ENCODE data around the gene ABHD8.

ABHD8 gene

DNA sequence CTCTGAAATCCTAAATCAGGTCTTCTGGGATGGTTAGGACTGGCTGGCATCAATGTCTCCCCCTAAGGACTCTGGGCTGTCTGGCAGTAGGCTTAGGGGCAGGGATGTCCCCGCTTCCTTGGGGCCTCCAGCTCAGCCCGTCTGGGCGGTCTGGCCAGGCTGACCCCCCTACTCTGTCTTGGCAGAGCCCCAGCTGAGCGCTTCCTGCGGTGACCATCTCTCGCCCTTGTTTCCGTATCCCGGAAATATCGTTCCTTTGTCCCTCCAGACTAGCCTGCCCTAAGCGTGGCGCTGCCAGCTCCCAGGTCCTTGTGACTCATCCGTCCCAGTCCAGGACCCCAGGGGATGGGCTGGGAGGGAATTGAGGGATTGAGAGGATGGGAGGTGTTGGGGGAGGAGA is 45.5 kb upstream of the ABHD8 start:
- H3K4me2 ChIP-seq (ENCODE audit: low read depth, low read length, poor library complexity, severe bottlenecking), result no peak overlapping the region

DNA sequence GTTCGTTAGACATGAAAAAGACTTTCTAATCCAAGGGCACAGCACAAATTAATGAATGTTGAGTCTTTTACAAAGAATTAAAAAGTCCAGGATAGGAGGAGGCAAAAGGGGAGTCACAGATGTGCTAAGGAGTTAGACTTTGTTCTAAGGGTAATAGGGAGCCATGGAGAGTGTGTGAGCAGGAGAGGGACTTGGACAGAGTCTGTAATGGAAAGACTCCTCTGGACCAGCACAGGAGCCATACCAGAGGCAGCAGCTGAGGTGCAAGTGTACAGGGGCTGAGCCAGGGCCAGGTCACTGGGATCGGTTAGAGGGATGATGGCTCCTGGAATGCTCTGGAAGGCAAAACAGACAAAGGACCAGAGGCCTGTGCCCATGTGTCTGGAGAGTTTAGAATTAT is 44.7 kb upstream of the ABHD8 start:
- no peaks in the 10 kb centered on the region for H3K9me3 ChIP-seq (ENCODE audit: insufficient read depth, low read depth, low read length)
- no peaks in the 10 kb centered on the region for H3F3A ChIP-seq (ENCODE audit: low read depth)
- H4K20me1 ChIP-seq (ENCODE audit: insufficient read depth, low read length, poor library complexity, severe bottlenecking), result no peaks in the 10 kb centered on the region
- H3K27me3 ChIP-seq (ENCODE audit: insufficient read depth, low read length, poor library complexity, severe bottlenecking), result no peaks in the 10 kb centered on the region
- H3K4me2 ChIP-seq (ENCODE audit: low read depth, low read length, poor library complexity, severe bottlenecking), result no peak overlapping the region
- no peaks in the 10 kb centered on the region for H3K79me2 ChIP-seq (ENCODE audit: insufficient read depth, low read length)
- no peak overlapping the region for H2AFZ ChIP-seq (ENCODE audit: low read length)
- no peaks in the 10 kb centered on the region for H3K36me3 ChIP-seq (ENCODE audit: insufficient read depth, low read length)
- no peak overlapping the region for H3K9ac ChIP-seq (ENCODE audit: low read depth, low read length, poor library complexity, severe bottlenecking)
- peaks cover 3% of the 10 kb centered on the region for H3K4me1 ChIP-seq (ENCODE audit: insufficient read depth, low read length, poor library complexity, severe bottlenecking)
- TF ChIP-seq, protein P1, sequence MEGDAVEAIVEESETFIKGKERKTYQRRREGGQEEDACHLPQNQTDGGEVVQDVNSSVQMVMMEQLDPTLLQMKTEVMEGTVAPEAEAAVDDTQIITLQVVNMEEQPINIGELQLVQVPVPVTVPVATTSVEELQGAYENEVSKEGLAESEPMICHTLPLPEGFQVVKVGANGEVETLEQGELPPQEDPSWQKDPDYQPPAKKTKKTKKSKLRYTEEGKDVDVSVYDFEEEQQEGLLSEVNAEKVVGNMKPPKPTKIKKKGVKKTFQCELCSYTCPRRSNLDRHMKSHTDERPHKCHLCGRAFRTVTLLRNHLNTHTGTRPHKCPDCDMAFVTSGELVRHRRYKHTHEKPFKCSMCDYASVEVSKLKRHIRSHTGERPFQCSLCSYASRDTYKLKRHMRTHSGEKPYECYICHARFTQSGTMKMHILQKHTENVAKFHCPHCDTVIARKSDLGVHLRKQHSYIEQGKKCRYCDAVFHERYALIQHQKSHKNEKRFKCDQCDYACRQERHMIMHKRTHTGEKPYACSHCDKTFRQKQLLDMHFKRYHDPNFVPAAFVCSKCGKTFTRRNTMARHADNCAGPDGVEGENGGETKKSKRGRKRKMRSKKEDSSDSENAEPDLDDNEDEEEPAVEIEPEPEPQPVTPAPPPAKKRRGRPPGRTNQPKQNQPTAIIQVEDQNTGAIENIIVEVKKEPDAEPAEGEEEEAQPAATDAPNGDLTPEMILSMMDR (conservative IDR thresholded peaks at IDR 0.05; ENCODE audit: low read length), result no peak
- TF ChIP-seq EZH2phosphoT487 (IDR thresholded peaks at IDR 0.05; ENCODE audit: borderline replicate concordance), result no peak
- H3K4me3 ChIP-seq (ENCODE audit: low read length, poor library complexity, severe bottlenecking), result no peak overlapping the region
- H3K9me2 ChIP-seq (replicated peaks; ENCODE audit: low read depth, low read length), result no peaks in the 10 kb centered on the region

More for the DNA sequence above, 45.5 kb upstream of the ABHD8 start:
- H3K79me2 ChIP-seq (ENCODE audit: insufficient read depth, low read length), result no peaks in the 10 kb centered on the region
- no peak overlapping the region for H3K4me3 ChIP-seq (ENCODE audit: low read length, poor library complexity, severe bottlenecking)
- no peak overlapping the region for H2AFZ ChIP-seq (ENCODE audit: low read length)
- H3K36me3 ChIP-seq (ENCODE audit: insufficient read depth, low read length), result no peaks in the 10 kb centered on the region
- TF ChIP-seq EZH2phosphoT487 (IDR thresholded peaks at IDR 0.05; ENCODE audit: borderline replicate concordance), result no peak
- TF ChIP-seq, protein P1 (conservative IDR thresholded peaks at IDR 0.05; ENCODE audit: low read length), result no peak
- no peaks in the 10 kb centered on the region for H4K20me1 ChIP-seq (ENCODE audit: insufficient read depth, low read length, poor library complexity, severe bottlenecking)
- H3F3A ChIP-seq (ENCODE audit: low read depth), result no peaks in the 10 kb centered on the region
- no peaks in the 10 kb centered on the region for H3K27me3 ChIP-seq (ENCODE audit: insufficient read depth, low read length, poor library complexity, severe bottlenecking)
- H3K9ac ChIP-seq (ENCODE audit: low read depth, low read length, poor library complexity, severe bottlenecking), result no peak overlapping the region
- H3K9me2 ChIP-seq (replicated peaks; ENCODE audit: low read depth, low read length), result no peaks in the 10 kb centered on the region
- H3K9me3 ChIP-seq (ENCODE audit: insufficient read depth, low read depth, low read length), result no peaks in the 10 kb centered on the region
- peaks cover 3% of the 10 kb centered on the region for H3K4me1 ChIP-seq (ENCODE audit: insufficient read depth, low read length, poor library complexity, severe bottlenecking)

GRCh38 chr19:17347361-17347760 is 44.1 kb upstream of the ABHD8 start:
- H3K4me1 ChIP-seq (ENCODE audit: insufficient read depth, low read length, poor library complexity, severe bottlenecking), result peaks cover 3% of the 10 kb centered on the region
- no peaks in the 10 kb centered on the region for H3K27me3 ChIP-seq (ENCODE audit: insufficient read depth, low read length, poor library complexity, severe bottlenecking)
- H3K9me3 ChIP-seq (ENCODE audit: insufficient read depth, low read depth, low read length), result no peaks in the 10 kb centered on the region
- H2AFZ ChIP-seq (ENCODE audit: low read length), result no peak overlapping the region
- no peak overlapping the region for H3K4me2 ChIP-seq (ENCODE audit: low read depth, low read length, poor library complexity, severe bottlenecking)
- no peak overlapping the region for H3K4me3 ChIP-seq (ENCODE audit: low read length, poor library complexity, severe bottlenecking)
- no peaks in the 10 kb centered on the region for H3K79me2 ChIP-seq (ENCODE audit: insufficient read depth, low read length)
- no peaks in the 10 kb centered on the region for H3K9me2 ChIP-seq (replicated peaks; ENCODE audit: low read depth, low read length)
- no peaks in the 10 kb centered on the region for H3K36me3 ChIP-seq (ENCODE audit: insufficient read depth, low read length)
- H3F3A ChIP-seq (ENCODE audit: low read depth), result no peaks in the 10 kb centered on the region
- no peak overlapping the region for H3K9ac ChIP-seq (ENCODE audit: low read depth, low read length, poor library complexity, severe bottlenecking)
- TF ChIP-seq, protein P1 (conservative IDR thresholded peaks at IDR 0.05; ENCODE audit: low read length), result no peak
- no peak for TF ChIP-seq EZH2phosphoT487 (IDR thresholded peaks at IDR 0.05; ENCODE audit: borderline replicate concordance)
- no peaks in the 10 kb centered on the region for H4K20me1 ChIP-seq (ENCODE audit: insufficient read depth, low read length, poor library complexity, severe bottlenecking)

Measured in Loucy (cell line).